RPMI8226 (cell line): ENCODE data around the gene TBC1D10B.

Source experiments
- DNase-seq: peaks from one replicate; pipeline ENCODE4 v3.0.0-alpha.2; 2015

Gene TBC1D10B, protein sequence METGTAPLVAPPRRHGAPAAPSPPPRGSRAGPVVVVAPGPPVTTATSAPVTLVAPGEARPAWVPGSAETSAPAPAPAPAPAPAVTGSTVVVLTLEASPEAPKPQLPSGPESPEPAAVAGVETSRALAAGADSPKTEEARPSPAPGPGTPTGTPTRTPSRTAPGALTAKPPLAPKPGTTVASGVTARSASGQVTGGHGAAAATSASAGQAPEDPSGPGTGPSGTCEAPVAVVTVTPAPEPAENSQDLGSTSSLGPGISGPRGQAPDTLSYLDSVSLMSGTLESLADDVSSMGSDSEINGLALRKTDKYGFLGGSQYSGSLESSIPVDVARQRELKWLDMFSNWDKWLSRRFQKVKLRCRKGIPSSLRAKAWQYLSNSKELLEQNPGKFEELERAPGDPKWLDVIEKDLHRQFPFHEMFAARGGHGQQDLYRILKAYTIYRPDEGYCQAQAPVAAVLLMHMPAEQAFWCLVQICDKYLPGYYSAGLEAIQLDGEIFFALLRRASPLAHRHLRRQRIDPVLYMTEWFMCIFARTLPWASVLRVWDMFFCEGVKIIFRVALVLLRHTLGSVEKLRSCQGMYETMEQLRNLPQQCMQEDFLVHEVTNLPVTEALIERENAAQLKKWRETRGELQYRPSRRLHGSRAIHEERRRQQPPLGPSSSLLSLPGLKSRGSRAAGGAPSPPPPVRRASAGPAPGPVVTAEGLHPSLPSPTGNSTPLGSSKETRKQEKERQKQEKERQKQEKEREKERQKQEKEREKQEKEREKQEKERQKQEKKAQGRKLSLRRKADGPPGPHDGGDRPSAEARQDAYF

GRCh38 chr16:30370456-30371247, at the start of gene TBC1D10B:
TSS of gene TBC1D10B (minus strand) at chr16:30370494. CDS start at chr16:30370183, 311 bp downstream.
- DNase-seq, result peak; percentile 100

- no peak for DNase-seq
Observed at GRCh38 chr16:30418350-30419181, 48.3 kb upstream of the TBC1D10B start.

DNA sequence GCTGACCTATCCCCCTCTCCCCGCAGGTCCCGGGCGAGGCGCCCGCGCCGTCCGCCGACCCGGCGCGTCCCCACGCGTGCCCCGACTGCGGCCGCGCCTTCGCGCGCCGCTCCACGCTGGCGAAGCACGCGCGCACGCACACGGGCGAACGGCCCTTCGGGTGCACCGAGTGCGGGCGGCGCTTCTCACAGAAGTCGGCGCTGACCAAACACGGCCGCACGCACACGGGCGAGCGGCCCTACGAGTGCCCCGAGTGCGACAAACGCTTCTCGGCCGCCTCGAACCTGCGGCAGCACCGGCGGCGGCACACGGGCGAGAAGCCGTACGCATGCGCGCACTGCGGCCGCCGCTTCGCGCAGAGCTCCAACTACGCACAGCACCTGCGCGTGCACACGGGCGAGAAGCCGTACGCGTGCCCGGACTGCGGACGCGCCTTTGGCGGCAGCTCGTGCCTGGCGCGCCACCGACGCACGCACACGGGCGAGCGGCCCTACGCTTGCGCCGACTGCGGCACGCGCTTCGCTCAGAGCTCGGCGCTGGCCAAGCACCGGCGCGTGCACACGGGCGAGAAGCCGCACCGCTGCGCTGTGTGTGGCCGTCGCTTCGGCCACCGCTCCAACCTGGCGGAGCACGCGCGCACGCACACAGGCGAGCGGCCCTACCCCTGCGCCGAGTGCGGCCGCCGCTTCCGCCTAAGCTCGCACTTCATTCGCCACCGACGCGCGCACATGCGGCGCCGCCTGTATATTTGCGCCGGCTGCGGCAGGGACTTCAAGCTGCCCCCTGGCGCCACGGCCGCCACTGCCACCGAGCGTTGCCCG, 47.4 kb upstream of the TBC1D10B start:
- DNase-seq, result peak; percentile 99

DNA sequence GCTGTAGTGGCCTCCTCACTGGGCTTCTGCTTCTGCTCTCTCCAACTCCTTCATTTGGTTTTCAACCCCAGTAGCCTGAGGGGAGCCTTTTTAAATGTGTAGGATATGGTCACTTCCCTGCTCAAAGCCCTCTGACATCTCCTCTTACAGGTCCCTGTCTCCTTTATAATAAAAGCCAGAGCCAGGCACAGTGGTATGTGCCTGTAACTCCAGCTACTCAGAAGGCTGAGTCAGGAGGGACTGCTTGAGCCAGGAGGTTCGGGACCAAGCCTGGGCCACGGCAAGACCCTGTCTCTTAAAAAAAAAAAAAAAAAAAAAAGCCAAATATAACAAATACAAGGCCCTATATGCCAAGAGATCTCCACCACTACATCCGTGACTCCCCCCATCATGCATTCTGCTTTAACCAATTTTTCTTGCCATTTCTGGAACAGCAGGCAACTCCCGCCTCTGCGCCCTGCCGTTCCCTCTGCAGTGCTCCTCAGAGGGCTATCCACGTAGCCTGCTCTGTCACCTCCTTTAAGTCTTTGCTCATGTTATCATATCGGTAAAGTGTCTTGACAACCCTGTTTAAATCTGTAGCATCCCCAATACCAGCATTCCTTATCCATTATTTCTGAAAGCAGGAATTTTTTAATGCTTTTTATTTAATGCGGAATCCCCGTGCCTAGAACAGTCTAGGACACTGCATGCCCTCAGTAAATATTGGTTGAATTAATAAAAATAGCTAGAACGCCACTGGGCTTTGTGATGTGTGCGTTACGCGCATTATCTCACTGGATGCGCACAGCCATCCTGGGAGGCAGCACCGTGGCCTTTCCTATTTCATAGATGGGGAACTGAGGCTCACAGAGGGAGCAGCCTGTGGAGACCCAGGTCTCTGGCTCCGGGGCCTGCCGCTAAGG, 46.6 kb upstream of the TBC1D10B start:
- no peak for DNase-seq

DNA sequence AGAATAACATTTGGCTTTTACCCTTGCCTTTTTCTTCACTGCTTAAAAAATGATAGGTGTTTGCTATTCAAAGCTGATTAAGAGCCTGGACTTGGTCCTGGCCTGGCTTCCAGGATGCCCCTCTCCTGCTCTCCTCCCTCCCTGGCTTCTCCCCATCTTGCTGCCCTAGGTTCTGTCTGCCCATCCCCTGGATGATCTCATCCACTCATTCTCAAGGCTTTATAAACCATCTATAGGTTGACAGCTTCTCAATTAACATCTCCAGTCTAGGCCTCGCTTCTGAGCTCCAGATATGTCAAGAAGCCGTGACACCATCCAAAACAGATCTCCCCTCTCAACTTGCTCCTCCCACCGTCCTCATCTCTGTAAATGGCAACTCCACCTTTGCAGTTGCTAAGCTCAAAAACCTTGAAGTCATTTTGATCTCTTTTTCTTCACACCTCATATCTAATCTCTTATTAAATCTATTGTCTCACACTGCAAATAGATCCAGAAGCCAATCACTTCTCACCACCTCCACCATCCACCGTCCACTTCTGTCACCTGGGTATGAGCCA, 45.8 kb upstream of the TBC1D10B start:
- no peak for DNase-seq

GRCh38 chr16:30414159-30414558, 43.9 kb upstream of the TBC1D10B start:
- no peak for DNase-seq

- no peak for DNase-seq
Observed at GRCh38 chr16:30413112-30413806, 43.0 kb upstream of the TBC1D10B start.

- peak; percentile 94 for DNase-seq
Observed at GRCh38 chr16:30409125-30410060, 39.1 kb upstream of the TBC1D10B start.

DNA sequence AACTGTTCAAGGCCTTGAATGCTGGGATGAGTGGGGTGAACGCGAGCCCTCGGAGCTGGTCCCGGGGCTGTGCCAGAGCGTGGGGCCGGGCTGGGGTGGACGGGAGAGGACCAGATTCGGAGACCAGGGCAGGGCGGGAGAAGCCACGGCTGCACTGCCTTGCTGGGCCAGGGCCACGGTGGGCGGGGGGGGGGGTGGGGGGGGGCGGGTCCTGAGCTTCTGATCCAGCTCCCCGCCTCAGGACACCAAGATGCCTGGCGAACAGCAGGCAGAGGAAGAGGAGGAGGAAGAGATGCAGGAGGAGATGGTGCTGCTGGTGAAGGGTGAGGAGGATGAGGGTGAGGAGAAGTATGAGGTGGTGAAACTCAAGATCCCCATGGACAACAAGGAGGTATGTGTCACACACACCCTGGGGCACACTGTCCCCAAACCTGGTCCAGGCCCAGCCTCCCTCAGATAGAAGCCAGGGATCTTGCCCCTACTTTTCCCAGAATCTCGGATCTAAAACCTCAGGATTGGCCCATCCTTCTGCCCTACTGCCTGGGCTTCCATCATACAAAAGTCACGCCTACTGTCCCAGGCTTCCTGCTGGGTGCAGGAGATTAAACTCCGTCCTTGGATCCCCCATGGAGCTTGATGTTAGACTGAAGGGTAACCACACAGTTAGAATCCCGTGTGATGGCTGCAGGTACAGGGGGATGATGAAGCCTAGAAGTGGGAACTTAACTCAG, 37.7 kb upstream of the TBC1D10B start:
- no peak for DNase-seq

DNA sequence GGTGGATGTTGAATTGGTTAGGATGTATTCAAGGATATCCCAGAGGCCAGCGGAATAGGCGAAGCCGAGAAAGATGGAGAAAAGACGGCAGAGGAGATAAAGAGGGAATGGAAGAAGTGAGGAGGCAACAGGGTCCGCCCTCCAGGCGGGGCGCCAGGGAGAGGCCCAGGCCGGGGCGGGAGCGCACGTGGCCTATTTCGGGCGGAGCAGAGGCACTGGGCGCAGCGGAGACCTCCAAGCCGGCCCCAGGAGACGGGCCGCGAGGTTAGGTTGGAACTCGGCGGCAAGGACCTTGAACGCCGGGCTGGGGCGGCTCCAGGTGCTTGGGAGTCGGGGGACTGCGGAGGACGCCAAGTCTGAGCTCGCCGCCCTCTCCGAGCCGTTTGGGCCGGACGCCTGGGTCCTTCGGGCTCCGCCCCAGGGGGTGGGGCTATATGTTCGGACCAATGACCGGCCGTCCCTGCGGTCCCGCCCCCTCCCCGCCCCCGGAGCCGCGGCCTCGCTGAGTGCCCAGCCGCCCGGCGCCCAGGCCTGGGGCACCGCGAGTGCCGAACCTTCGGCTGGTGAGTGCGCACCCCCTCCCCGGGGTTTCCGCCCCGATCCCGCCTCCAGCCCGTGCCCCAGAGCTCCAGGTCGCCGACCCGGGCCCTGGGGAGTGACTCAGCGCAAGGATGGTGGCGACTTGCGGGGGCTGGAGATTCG, 37.0 kb upstream of the TBC1D10B start, which contains the start of gene ZNF771:
Gene ZNF771 (plus strand): TSS at position 505 of the 702 bp plus-strand sequence. CDS start 448 bp downstream, outside the sequence.
- peak; percentile 98 for DNase-seq

DNA sequence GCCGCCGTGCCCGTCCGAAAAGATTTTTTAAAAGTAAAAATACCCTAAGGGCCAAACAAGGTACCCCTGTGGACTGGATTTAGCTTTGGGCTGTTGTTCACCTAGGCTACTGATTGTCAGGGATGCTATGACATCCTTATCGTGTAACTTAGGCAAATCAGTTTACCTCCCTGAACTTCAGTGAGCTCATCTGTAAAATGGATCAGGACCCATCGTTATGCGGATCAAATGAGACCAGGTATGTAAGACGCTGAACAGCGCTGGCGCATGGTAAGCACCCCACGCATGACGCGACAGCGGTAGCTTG, 36.5 kb upstream of the TBC1D10B start:
- no peak for DNase-seq

- DNase-seq, result no peak
Observed at GRCh38 chr16:30401768-30402425, 31.6 kb upstream of the TBC1D10B start.

GRCh38 chr16:30399435-30400186, 29.3 kb upstream of the TBC1D10B start:
- DNase-seq, result peak; percentile 28

GRCh38 chr16:30398661-30399434, 28.6 kb upstream of the TBC1D10B start:
- no peak for DNase-seq
